ENCODE results near the gene IFNAR1. TPM values are rescaled to one million over a fixed set of nuclear protein-coding genes. Genes with fewer than 3 reads are reported as not detected.

IFNAR1 gene
- total and polyA plus RNA-seq, 9 of the 15 experiments (the other 6 are each of a cell fraction or from before 2014, with no cell fraction given), result 8.6 to 31.8 (median 14.8) TPM

GRCh38 chr21:33360881-33361602 is 36.3 kb downstream of the IFNAR1 start (continued):
- TF ChIP-seq TBL1XR1 (IDR thresholded peaks at IDR 0.05; ENCODE audit: low read length in 2 of 2) (0 out of 4 replicates have a peak, but pooled peaks of 1 of the 2 experiments have one; percentile 16), SIRT6 (IDR thresholded peaks at IDR 0.05; ENCODE audit: low read depth, low read length) (no peak), SPI1 (IDR thresholded peaks at IDR 0.05; ENCODE audit: borderline replicate concordance, low read depth, low read length) (no peak), XRCC4 (IDR thresholded peaks at IDR 0.05; ENCODE audit: extremely low read depth, insufficient read depth, insufficient read length) (no peak), ERF (CRISPR knock-in tag; IDR thresholded peaks at IDR 0.05) (no peak), POLR2AphosphoS2 (IDR thresholded peaks at IDR 0.05; ENCODE audit: low read length) (no peak), ZNF407 (IDR thresholded peaks at IDR 0.05; ENCODE audit: low read depth) (no peak), BRCA1 (IDR thresholded peaks at IDR 0.05) (no peak), BRCA1 (CRISPR knock-in tag; IDR thresholded peaks at IDR 0.05) (no peak), ZMIZ1 (IDR thresholded peaks at IDR 0.05; ENCODE audit: low read depth in 2 of 2, low read length in 2 of 2) (no peak; a peak in 1 of 4 replicates), ZNF143 (CRISPR knock-in tag; IDR thresholded peaks at IDR 0.05) (0 out of 2 replicates have a peak, but pooled peaks have one; percentile 14), ZNF77 (CRISPR knock-in tag; IDR thresholded peaks at IDR 0.05) (no peak)
- TF ChIP-seq, protein P1, sequence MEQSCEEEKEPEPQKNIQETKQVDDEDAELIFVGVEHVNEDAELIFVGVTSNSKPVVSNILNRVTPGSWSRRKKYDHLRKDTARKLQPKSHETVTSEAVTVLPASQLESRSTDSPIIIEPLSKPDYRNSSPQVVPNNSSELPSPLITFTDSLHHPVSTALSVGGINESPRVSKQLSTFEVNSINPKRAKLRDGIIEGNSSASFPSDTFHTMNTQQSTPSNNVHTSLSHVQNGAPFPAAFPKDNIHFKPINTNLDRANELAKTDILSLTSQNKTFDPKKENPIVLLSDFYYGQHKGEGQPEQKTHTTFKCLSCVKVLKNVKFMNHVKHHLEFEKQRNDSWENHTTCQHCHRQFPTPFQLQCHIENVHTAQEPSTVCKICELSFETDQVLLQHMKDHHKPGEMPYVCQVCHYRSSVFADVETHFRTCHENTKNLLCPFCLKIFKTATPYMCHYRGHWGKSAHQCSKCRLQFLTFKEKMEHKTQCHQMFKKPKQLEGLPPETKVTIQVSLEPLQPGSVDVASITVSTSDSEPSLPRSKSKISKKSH (CRISPR knock-in tag; IDR thresholded peaks at IDR 0.05), result no peak
